ENCODE measurements around the gene SV2B.

DNA sequence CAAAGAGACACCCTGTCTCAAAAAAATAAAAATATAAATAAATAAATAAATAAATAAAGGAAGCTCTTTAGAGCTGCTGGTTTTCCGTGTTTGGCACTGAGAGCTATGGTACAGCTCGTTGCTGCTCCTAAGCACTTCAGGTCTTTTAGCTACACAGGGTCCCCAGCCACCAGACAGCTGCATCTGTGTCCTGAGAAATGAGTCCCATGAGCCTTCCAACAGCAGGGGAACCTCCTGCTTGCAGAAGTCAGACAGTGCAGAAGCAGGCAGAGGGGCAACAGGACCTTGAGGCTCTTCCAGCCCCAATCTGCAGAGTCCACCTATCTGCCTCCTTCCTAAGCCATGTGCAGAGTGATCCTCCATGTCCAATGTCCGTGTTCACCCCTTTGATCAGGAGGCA, 159.0 kb downstream of the SV2B start:
- TF ChIP-seq, protein P1, sequence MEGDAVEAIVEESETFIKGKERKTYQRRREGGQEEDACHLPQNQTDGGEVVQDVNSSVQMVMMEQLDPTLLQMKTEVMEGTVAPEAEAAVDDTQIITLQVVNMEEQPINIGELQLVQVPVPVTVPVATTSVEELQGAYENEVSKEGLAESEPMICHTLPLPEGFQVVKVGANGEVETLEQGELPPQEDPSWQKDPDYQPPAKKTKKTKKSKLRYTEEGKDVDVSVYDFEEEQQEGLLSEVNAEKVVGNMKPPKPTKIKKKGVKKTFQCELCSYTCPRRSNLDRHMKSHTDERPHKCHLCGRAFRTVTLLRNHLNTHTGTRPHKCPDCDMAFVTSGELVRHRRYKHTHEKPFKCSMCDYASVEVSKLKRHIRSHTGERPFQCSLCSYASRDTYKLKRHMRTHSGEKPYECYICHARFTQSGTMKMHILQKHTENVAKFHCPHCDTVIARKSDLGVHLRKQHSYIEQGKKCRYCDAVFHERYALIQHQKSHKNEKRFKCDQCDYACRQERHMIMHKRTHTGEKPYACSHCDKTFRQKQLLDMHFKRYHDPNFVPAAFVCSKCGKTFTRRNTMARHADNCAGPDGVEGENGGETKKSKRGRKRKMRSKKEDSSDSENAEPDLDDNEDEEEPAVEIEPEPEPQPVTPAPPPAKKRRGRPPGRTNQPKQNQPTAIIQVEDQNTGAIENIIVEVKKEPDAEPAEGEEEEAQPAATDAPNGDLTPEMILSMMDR (IDR thresholded peaks at IDR 0.05): no peak
- no peak for TF ChIP-seq POLR2A (IDR thresholded peaks at IDR 0.05)
- no peak for TF ChIP-seq EP300 (IDR thresholded peaks at IDR 0.05)
